HG03342 (cell line): ENCODE results near the gene LACTB.

Source experiments
- ATAC-seq: cut with Tn5 transposase; IDR thresholded peaks from one replicate; pipeline ENCODE4 v1.9.1; 2021; ENCODE audit warnings: mild to moderate bottlenecking, moderate library complexity; ENCODE audit not compliant: unreplicated experiment

The LACTB gene

DNA sequence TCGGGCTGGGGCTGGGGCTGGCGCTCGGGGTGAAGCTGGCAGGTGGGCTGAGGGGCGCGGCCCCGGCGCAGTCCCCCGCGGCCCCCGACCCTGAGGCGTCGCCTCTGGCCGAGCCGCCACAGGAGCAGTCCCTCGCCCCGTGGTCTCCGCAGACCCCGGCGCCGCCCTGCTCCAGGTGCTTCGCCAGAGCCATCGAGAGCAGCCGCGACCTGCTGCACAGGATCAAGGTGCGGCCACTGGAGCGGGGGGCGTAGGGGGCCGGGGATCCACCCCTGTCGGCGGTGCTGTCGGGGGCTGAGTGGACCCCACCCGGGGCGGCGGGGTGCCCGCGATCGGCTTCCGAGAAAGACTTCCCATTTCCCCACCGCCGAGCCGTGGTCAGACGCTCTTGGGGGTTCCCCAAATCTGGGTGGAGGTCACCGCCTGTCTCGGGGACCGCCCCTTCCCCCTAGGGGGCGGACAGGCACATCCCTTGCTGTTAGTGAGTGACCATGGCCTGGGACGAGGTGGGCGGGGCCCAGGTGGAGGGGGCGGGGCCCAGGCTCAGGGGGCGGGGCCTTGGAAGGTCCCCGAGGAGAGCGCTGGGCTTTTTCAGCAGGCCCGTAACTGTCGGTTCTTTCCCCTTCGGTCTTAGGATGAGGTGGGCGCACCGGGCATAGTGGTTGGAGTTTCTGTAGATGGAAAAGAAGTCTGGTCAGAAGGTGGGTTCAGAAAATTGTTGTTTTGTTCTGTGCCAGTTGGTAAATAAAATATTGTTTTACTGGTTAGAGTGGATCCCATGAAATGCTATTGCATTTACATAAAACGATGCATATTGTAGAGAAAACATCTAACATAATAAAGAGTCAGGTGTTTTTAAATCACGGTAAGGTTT is 578 bp downstream of the LACTB start:
- peak; percentile 75 for ATAC-seq

- no peak for ATAC-seq
Measured at GRCh38 chr15:63124506-63124905, 2.8 kb downstream of the LACTB start.

- ATAC-seq: no peak
Measured at GRCh38 chr15:63126726-63127125, 5.1 kb downstream of the LACTB start.

GRCh38 chr15:63133786-63134185 is 12.1 kb downstream of the LACTB start:
- ATAC-seq: no peak

- ATAC-seq: no peak
Measured at GRCh38 chr15:63134245-63134985, 12.8 kb downstream of the LACTB start.

- ATAC-seq: no peak
Measured at GRCh38 chr15:63135281-63135680, 13.6 kb downstream of the LACTB start.

- no peak for ATAC-seq
Measured at GRCh38 chr15:63135804-63136203, 14.1 kb downstream of the LACTB start.

DNA sequence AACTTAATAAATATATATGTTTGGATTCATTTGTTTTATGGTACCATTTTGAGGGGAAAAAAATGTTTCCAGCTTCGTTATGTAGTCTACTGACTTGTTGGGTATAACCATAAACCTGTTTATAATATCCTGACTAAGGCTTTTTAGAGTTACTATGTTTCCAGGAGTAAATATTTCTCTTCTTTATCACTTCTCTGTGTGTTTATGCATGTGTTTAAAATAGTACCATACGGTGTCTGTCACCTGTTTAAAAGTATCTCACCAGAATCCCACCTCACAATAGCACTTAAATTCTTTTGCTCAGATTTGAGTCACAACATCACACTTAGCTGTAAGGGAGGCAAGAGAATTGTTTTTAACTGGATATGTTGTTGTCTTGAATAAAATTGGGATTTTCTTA is 15.1 kb downstream of the LACTB start:
- no peak for ATAC-seq

GRCh38 chr15:63140936-63141335 is 19.3 kb downstream of the LACTB start:
- ATAC-seq: no peak

DNA sequence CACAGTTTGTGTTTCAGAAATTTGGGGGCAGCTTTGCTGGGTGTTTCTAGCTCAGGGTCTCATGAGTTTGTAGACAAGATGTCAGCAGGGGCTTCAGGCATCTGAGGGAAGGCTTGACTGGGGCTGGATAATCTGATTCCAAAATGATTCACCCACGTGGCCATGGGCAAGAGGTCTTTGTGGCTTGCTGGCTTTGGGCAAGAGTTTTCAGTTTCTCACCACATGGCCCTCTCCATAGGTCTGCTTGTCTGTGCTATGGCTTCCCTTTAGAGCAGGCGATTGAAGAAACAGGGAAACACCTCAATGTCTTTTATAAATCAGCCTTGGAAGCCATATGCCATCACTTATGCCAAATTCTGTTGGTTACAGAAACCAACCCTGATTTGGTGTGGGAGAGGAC is 23.8 kb downstream of the LACTB start:
- no peak for ATAC-seq

- no peak for ATAC-seq
Measured at GRCh38 chr15:63146684-63147083, 25.0 kb downstream of the LACTB start.

GRCh38 chr15:63151665-63152064 is 30.0 kb downstream of the LACTB start:
- no peak for ATAC-seq

DNA sequence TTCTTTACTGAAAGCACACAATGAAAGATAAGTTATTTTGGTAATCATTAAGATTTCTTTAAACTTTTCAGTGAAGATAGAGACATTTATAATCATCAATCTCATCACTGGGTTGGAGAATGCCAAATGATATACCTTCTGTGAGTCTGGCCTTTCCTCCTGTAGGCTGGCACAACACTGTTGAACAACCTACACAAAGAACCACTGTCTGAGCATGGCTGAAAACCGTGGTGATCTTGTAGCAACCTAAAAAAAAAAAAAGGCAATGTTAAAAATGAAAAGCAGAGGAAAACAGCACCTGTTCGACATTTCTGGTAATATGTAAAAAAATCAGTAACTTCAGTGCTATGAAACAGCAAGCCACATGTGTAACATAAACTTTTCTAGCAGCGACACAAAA is 33.8 kb downstream of the LACTB start:
- no peak for ATAC-seq

- no peak for ATAC-seq
Measured at GRCh38 chr15:63156086-63156710, 34.5 kb downstream of the LACTB start.

DNA sequence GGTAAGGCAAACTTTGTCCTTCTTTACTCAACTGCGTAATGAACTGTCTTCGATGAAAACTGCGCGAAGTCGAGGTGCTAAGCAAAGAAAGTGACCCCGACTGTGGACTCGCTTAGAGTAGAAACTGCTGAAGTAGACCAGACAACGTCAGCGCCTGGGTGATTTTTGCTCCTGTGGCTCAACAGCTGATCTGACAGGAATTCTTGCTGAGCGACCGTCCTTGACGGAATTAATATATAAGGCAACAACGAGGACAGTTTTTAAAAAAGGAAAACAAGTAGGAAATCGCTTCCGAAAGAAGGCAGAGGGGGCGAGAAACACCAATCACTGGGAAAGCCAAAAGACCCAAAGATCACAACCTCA is 35.1 kb downstream of the LACTB start:
- no peak for ATAC-seq

DNA sequence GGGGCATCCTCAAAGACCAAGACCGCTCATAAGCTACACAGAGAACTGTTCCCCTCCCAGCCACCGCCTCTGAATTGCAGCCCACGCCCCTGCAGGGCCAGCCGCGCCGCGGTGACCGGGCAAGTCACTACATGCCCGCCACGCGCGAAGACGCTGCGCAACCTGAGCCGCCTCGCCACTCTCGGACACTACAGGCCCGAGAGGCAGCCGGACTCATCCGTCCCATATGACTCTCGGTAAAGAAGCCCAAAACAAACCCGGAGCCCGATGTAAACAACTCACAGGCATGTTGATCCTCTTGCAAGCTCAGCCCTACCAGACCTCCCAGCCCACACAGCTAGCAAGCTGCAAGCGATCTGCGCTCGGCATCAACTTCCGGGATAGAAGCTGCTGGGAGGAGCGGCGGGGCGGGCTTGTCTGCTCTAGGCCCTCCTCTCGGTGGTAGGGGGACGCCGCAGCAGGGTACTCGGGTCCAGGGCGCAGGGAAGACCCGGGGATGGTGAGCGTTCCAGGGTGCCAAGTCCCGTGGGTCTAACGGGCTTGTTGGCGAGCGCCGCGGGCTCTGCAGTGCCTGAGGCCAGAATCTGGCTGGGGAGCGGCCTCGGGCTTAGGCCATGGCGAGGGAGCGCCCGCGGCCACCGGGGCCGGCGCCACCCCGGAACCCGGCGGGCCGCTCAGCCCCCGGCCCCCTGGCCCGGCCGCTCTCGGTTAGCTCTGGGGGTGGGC is 35.6 kb downstream of the LACTB start, which contains the start of gene RPS27L:
RPS27L (minus strand) TSS at position 360 of the 726 bp plus-strand sequence; CDS start at position 288, 72 bp downstream.
- ATAC-seq: peak; percentile 86

- peak; percentile 5 for ATAC-seq
Measured at GRCh38 chr15:63157891-63158431, 36.3 kb downstream of the LACTB start.

GRCh38 chr15:63160638-63161037 is 39.0 kb downstream of the LACTB start:
- ATAC-seq: no peak

- ATAC-seq: no peak
Measured at GRCh38 chr15:63163217-63163616, 41.6 kb downstream of the LACTB start.

DNA sequence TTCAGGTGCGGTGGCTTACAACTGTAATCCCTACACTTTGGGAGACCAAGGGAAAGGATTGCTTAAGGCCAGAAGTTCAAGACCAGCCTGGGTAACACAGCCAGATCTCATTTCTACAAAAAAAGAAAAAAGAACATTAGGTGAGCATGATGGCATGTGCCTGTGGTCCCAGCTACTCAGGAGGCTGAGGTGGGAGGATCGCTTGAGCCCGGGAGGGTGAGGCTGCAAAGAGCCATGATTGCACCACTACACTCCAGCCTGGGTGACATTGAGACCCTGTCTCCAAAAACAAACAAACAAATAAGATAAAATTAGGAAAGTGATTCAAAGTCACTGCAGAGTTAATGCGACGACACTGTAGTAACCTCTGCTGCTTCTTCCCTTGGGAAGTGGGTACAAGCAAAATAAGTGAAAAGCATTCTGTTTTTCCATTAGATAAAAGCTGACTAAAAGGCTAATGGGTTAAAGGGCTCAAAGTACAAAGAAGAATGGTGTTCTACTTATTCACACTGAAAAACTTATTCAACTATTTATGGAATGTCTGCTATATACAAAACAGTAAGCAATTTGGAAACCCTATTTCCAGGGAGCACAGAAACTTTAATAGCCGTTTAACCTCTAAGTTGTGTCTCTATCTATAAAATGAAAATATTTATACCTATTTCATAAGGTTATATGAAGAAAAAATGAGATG is 43.7 kb downstream of the LACTB start:
- no peak for ATAC-seq
